ENCODE measurements around the gene PRR16.

The PRR16 gene

DNA sequence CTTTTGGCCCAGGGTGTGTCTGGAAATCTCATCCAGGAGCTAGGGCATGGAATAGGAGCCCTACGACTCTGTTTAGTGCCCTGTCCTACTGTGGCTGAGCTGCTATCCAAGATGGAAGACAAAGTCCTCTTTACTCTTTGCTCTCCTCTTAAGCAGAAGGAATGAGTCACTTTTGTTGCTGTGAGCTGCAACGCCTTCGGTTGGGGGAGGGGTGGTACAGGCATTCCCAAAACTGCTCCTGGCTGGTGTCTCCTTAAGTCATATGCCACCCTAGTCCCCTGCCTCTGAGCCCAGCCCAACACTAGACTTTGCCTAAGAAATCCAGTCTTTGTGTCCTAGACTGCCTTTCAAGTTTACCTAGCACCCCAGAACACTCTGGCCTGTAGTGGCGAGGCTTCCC is 99.9 kb downstream of the PRR16 start:
- DNase-seq (ENCODE audit: extremely low read depth in 1 of 2, low read depth in 1 of 2), result no peak

DNA sequence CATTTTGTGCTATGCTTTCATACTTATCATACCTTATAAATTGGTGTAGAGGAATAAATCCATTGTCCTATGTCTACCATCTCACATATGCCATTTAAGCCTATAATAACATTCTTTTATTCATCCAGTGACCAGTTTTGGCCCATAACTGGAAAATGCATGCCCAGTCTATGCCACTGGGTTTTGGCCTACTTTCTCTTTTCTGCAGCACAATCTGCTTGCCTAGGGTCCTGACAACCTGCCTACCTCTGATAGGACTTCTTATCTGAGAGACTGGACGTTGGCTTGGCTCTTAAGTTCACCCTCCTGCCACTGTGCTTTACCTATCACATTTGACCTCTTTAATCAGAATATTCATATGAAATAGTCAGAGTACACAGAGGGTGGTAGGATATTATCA is 103.0 kb downstream of the PRR16 start:
- no peak for DNase-seq (ENCODE audit: extremely low read depth in 1 of 2, low read depth in 1 of 2)

DNA sequence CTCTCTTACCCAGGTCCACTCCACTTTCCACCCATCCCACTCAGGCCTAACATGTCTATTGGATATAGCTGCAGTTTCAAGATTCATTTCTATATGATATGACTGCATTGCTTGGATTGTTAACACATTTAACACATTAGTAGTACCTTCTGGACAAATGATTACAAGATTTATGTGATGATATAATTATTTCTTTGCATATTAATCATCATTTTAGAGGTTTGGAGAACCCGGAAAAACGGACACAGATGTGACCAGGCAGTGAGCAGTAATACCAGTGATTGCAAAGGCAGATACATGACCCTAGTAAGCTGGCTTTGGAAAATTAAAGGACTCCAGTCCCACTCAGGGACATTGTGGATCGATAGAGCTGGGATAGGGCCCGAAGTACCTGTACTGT is 103.8 kb downstream of the PRR16 start:
- DNase-seq (ENCODE audit: extremely low read depth in 1 of 2, low read depth in 1 of 2), result no peak

DNA sequence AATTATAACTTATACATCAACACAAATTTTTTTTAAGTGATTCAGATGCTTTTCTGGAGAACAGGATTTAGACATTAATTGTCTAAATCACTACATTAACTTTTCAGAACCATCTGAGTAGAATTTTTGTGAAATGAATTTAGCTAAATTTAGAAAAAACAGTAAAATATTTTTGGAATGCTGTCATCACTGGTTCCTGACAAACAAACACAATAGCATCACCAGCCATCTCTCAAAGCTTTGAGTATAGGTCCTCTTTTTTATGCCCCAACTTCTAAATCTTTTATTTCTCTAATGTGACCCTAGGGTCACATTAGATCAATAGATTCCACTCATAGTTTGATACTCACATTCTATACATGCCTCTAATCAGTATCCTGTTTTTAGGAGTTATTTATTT is 104.6 kb downstream of the PRR16 start:
- no peak for DNase-seq (ENCODE audit: extremely low read depth in 1 of 2, low read depth in 1 of 2)

DNA sequence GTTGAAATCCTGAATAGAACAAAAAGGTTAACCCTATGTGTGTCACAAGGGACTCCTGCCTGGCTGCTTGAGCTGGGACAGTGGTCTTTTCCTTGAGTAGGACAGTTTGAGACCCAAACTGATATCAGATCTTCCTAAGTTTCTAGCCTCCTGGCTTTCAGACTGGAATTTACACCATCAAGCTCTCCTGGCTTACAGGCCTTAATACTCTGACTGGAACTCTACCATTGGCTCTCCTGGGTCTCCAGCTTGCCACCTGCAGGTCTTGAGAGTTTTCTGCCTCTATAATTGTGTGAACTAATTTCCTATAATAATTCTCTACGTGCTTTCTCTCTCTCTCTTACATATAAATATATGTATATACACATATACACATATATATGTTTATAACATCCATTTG is 112.5 kb downstream of the PRR16 start:
- no peak for DNase-seq (ENCODE audit: extremely low read depth in 1 of 2, low read depth in 1 of 2)

DNA sequence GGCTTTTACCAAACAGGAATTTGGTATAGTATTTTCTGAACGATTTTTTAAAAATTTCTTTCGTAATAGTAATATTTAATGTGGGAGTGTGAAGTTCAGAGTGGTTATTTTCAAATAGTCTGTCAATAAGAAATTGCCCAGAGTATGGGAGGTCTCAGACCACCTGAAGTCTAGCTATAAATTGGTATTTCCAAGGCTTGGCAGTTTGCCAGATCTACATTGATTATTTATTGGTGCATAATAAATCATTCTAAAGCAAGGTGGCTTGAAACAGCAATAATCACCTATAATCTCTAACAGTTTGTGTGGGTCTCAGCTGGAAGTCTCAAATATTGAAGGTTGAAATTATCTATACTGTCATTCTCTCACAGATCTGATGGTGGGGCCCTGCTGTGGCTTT is 118.5 kb downstream of the PRR16 start:
- no peak for DNase-seq (ENCODE audit: extremely low read depth in 1 of 2, low read depth in 1 of 2)

DNA sequence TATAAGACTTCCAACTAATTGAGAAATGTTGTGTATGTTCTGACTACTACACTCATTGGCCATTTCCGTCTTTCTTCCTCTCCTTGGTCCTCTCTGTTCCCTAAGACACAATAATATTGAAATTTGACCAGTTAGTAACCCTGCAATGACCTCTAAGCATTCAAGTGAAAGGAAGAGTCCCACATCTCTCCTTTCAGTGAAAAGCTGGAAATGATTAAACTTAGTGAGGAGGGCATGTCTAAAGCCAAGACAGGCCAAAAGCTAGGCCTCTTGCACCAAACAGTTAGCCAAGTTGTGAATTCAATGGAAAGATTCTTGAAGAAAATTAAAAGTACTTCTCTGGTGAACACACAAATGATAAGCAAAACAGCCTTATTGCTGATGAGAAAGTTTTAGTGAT is 122.5 kb downstream of the PRR16 start:
- no peak for DNase-seq (ENCODE audit: extremely low read depth in 1 of 2, low read depth in 1 of 2)

DNA sequence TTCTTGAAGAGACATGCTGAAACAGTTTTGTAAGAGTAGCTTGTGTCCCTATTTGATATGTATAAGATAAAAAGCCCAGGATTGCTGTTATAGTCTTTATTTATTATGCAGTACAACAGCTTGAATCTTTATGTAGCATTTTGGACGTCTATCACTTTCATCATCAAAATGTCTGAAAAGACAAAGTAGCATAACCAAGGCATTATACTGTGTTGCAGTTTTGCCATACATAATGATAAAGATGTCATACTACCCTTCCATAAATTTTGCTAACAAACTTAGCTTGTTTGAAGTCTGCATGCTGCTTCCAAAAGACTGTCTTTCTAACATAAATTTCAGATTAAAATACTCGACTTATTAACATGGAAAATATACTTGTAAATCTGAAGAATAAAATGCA is 127.8 kb downstream of the PRR16 start:
- no peak for DNase-seq (ENCODE audit: extremely low read depth in 1 of 2, low read depth in 1 of 2)

DNA sequence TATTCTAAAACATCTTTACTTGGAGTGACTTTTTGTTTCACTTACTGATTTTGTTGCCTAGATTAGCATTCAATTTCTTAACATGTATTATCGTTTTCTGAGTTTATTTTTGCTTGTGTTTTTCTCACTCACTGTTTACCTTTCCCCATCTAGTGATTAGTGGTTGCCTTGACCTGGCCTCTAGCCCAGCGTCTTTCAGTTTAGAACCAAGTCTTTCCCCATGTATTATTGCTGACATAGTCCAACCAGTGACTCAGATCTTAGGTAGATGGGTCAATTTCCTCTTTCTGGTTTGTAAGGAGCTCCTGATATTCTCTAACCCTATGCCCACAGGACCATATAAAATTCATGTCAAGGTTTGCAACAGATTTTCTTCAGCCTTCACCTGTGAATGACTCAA is 135.5 kb downstream of the PRR16 start:
- no peak for DNase-seq (ENCODE audit: extremely low read depth in 1 of 2, low read depth in 1 of 2)

DNA sequence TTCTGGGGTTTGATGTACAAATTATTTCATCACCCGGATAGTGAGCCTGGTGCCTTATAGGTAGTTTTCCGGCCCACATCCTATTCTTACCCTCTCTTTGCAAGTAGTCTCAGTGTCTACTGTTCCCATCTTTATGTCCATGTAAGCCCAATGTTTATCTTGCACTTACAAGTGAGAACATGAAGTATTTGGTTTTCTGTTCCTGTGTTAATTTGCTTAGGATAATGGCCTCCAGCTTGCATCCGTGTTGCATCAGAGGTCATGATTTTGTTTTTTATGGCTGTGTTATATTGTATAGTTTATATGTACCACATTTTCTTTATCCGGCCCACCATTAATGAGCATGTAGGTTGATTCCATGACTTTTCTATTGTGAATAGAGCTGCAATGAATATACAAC is 136.5 kb downstream of the PRR16 start:
- no peak for DNase-seq (ENCODE audit: extremely low read depth in 1 of 2, low read depth in 1 of 2)

DNA sequence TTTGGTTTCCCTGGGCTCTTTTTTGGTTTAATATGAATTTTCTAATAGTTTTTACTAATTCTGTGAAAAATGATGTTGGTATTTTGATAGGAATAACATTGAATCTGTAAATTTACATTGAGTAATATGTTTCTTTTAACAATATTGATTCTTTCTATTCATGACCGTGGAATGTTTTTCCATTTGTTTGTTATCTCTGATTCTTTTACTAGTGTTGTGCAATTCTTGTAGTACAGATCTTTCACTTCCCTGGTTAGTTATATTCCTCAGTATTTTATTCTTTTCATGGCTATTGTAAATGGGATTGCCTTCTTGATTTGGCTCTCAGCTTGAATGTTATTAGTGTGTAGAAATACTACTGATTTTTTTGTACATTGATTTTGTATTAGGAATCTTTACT is 137.9 kb downstream of the PRR16 start:
- DNase-seq (ENCODE audit: extremely low read depth in 1 of 2, low read depth in 1 of 2), result no peak

DNA sequence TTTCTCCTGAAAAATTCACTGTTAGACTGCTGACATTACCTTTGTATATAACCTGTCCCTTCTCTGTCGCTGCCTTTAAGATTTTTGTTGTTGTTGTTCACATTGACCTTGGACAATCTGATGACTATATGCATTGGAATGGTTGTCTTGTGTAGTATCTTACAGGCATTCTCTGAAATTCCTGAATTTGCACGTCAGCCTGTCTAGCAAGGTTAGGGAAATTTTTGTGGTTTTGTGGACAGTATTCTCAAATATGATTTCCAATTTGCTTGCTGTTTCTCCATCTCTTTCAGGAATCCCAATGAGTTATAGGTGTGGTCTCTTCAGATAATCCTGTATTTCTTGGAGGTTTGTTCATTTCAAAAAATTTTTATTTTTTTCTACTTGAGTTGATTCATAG is 140.8 kb downstream of the PRR16 start:
- DNase-seq (ENCODE audit: extremely low read depth in 1 of 2, low read depth in 1 of 2), result no peak

DNA sequence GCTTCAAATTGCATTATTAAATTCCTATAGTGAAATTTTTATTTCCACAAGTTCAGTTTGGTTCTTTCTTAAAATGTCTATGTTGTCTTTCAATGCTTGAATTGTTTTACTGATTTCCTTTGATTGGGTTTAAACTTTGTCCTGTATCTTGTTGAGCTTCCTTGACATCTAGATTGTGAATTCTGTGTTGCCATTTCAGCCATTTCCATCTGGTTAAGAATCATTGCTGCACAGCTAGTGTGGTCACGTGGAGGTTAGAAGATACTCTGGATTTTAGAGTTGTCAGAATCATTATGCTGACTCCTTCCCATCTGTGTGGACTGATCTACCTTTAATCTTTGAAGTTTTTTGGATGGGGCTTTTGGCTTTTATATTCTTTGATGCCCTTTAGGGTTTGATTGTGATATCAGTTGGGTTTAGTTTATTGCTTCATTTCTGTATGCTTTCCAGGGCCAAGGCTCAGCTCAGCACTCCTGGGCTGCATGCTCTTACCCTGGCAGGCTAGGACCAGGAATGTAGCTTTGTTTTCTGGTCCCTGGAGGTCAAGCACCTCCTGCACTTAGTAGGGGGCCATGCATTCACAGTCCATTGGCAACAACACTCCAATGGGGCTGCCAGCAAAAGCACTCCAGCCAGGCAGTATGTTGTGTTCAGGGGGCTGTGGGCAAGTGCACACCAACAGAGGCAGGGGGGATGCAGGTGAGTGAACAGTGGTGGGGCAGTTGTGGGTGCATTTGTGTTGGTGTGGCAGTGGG is 141.4 kb downstream of the PRR16 start:
- no peak for DNase-seq (ENCODE audit: extremely low read depth in 1 of 2, low read depth in 1 of 2)

DNA sequence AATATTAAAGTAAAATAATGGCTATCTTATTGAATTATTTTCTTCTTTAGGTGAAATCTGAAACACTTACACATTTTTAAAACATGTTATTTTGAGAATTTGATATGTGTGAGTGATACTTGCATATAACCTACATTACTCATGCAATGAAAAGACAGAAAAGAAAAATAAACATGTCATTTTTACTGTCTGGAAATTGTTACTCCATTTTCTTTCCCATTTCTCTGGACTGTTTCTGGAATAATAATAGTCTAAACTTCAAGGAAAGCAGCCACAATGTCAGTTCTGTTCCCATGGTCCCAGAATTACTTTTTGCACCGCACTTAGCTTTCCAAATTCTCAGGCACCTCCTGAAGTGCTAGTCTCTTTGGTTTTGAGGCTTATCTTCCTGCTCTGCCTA is 145.5 kb downstream of the PRR16 start:
- no peak for DNase-seq (ENCODE audit: extremely low read depth in 1 of 2, low read depth in 1 of 2)

DNA sequence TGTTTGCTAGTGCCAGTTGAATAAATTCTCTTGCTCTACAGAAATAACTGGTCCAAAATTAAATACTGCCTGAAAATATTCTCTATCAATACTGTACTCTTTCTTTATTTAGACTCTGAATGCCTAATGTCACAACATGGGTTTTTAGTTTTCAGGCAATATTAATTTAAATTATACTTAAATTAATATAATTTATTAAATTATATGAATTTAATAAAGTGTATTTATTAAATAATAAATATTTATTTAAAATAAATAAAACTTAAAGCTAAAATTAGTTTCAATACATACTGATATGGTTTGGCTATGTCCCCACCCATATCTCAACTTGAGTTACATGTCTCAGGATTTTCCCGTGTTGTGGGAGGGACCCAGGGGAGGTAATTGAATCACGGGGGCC is 146.0 kb downstream of the PRR16 start:
- DNase-seq (ENCODE audit: extremely low read depth in 1 of 2, low read depth in 1 of 2), result no peak

DNA sequence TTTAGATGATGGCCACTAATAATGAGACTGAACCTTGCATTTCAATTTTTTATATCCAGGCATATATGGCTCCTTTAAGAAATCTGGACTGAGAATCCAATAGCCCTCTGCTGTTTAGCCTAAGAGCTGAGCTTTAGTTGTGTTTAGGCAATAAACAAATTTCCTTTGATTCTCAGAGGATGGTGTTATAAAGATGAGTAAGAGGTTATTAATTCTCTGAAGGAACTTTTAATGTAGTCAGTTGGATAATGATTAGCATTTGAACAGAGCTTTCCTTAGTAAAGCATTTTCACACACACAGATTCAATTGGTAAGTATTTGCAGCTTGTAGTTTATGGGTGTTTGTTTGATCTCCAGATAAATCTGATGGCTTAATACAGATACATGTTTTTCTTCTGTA is 149.6 kb downstream of the PRR16 start:
- DNase-seq (ENCODE audit: extremely low read depth in 1 of 2, low read depth in 1 of 2), result no peak

DNA sequence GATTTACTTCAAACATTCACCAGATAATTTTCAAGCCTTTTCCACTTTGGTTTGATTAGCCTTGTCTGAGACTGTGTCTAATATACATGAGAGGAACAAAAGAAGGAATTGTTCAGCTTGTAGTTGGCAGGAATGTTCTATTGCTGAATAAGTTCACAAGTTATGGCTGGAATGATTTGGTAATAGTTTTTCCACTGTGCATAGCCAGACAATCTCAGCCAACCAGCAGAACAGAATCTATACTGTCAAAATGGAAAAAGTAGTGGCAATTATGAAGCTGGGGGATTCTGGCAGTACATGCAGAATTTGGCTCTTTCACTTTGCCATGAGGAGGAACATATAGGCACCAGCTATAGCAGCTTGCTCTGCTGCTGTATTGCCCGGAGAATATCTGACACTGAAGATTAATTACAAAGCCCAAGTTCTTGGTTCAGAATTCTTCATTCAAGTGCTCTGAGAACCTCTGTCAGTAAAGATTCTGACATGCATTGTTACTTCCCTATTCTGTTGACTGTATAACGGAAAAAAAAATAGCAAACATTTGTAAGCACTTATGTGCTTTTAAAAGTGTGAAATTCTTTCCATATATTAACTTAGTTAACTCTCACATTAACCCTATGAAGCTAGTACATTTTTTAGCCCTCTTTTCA is 150.6 kb downstream of the PRR16 start:
- DNase-seq (ENCODE audit: extremely low read depth in 1 of 2, low read depth in 1 of 2), result no peak

DNA sequence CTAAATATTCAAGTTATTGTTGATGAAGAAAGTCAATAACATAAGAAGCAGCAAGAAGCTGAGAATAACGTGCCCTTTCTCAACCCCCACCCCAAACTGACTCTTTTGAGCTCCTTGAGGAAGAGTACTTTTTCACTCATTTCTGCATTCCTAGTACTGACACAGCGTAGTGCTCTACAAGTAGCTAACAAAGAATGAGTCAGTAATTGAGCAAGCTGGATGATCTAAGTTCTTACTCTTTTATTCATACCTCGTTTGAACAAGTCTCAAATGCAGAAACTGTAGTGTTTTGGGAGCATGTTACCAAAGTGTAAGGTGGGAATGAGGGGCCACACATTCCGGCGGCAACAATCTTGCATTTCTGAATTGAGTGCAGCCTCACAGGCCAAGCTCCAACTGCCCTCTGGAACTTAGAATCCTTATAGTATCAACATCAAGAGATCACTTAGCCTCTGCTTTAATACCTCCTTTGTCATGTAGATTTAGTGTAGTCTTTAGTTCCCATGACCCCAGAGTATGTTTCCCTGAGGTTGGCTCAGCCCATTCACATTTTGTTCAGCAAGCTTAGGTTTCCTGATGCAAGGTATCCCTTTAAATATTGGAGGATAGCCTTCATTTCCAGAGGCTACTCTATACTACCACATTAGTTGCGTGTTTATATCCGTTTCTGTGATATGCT is 152.0 kb downstream of the PRR16 start:
- DNase-seq (ENCODE audit: extremely low read depth in 1 of 2, low read depth in 1 of 2), result no peak

DNA sequence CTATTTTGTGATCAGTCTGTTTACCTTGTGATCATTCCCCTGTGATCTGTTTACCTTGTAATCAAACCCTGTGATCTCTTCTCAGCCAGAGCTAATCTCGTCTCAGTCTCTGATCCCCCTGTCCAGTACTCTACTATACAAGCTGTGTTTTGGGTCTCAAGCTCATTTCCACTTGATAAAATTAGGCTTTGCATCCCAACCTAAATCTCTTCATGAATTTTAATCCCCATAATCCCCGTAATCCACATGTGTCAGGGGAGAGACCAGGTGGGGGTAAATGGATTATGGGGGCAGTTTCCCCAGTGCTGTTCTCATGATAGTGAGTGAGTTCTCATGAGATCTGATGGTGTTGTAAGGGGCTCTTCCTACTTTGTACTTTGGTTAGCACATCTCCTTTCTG is 157.2 kb downstream of the PRR16 start:
- DNase-seq (ENCODE audit: extremely low read depth in 1 of 2, low read depth in 1 of 2), result no peak

DNA sequence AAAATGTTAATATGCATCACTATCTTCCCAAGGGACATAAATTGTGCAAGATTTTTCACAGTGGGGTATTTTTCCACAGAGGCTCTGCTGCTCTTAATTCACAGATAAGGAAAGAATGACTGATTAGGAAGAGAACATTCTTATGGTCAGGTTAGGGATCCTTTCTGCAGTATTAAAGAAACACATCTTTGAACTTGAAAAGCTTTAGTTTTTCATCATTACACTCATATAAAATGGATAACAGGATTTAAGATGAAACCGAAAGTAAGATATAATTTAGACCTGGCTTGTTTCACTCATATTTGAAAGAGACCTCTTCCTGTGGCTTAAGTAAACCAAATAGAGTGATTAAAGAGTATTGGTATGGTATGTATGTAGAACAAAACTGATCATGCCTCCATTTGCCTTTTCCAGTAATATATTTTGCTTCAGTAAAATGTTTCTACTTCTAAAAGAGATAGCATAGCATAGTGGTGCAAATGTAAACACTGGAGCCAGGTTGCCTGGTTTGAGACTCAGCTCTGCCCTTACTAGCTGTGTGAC is 160.0 kb downstream of the PRR16 start:
- no peak for DNase-seq (ENCODE audit: extremely low read depth in 1 of 2, low read depth in 1 of 2)

DNA sequence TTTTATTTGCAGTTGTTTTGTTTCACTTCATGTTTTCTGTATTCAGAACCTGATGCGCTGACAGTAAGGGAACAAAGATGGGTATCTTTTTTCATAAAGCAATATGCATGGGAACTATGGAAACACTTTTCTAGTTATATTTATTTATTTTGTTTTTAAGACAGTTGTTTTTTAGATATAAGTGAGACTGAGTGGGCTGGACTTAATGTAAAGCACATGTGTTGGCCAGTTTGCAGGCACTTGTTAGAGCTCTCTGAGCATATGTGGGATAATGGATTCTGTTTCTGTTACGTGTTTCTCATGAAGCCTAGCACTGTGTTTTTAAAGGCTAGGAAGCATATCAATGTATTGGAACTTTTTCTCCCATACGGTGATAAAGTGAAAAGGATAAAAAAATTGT is 164.1 kb downstream of the PRR16 start:
- DNase-seq (ENCODE audit: extremely low read depth in 1 of 2, low read depth in 1 of 2), result no peak

DNA sequence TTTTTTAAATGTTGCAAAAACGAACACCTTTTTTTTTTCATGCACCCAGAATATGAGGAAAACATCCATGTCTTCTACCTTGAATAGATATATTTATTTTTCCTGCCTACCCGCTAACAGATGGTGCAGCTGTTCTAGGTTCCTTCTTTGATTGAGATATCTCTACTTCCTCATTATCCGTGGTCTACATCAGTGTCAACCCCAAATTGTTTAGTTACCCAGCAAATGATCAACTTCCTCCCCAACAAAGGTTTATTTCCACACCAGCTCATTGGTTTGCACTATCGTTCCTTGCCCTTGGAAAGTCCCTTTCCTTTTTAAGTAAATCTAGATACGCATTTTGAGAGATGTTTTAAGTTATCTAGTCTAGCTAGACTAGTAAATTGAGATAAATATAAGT is 166.4 kb downstream of the PRR16 start:
- no peak for DNase-seq (ENCODE audit: extremely low read depth in 1 of 2, low read depth in 1 of 2)
